ENCODE measurements around the gene CSNK1G1. TPM values are rescaled to one million over a fixed set of nuclear protein-coding genes. Genes with fewer than 3 reads are reported as not detected.
"Not testable (repeated sequence)": the region's sequence is repeated elsewhere in the genome, so short reads cannot be mapped to it uniquely, and the experiment has no call there.

CSNK1G1 gene
- total RNA-seq, 1 experiment from 2014 or later = 15.7 TPM

DNA sequence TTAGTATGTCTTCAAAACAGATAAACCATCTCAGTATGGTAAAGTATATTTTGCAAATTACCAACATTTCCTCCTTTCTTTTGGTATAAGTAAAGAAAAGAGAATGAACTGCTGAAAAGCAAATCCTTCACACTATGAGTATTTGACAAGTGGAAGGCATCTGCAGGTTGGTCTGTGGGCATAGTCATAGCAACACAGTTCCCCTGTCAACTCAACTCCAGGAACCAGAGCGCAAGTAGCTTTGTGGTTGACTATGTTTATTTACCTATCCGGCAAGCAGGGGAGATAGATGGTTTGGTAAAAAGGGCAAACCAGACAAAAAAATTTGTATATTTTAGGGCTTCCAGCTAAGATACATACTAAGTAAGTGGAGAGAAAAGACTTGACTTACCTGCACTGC, 104.9 kb downstream of the CSNK1G1 start:
- DNase-seq (ENCODE audit: low spot score) = no peak
- in situ Hi-C loops (cut with HindIII; ENCODE audit: low sequenced_read_pairs) = no loop called here

- in situ Hi-C loops (cut with HindIII; ENCODE audit: low sequenced_read_pairs) = no loop called here
- no peak for DNase-seq (ENCODE audit: low spot score)
Observed at GRCh38 chr15:64249883-64250575, 105.9 kb downstream of the CSNK1G1 start.

- in situ Hi-C loops (cut with HindIII; ENCODE audit: low sequenced_read_pairs) = no loop called here
- DNase-seq (ENCODE audit: low spot score) = no peak
Observed at GRCh38 chr15:64249406-64249805, 106.6 kb downstream of the CSNK1G1 start.

DNA sequence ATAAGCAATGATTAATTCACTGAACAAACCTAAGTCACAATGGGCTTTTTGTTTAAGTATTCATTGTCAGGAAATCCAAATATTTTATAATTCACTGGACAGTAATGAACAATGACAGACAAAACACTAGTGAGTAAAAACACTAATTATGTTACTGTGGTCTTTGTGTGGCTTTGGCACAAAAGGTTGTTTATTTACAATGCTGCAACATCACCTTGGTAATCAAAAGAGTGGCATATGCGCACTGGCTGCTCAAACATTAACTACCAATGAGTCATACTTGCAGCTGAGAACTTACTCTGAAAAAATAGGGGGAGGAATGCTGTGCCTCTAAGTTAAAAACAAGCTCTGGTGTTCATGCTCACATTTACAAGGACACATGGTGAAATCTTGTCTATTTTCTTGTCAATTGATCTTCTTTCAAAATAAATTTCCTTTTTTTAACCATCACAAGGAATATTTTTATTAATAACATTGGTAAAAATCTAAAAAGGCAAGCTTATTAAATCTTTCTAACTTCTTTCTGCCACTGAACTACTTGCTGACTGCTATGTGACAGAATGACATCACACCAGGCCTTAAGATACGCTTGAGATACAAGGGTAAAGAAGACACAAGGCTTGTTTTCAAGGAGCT, 107.9 kb downstream of the CSNK1G1 start:
- no peak for DNase-seq (ENCODE audit: low spot score)
- in situ Hi-C loops (cut with HindIII; ENCODE audit: low sequenced_read_pairs) = no loop called here

- no peak for DNase-seq (ENCODE audit: low spot score)
- in situ Hi-C loops (cut with HindIII; ENCODE audit: low sequenced_read_pairs) = no loop called here
Observed at GRCh38 chr15:64247535-64247905, 108.5 kb downstream of the CSNK1G1 start.

- in situ Hi-C loops (cut with HindIII; ENCODE audit: low sequenced_read_pairs) = no loop called here
- DNase-seq (ENCODE audit: low spot score) = no peak
Observed at GRCh38 chr15:64246364-64247189, 109.4 kb downstream of the CSNK1G1 start.

- no peak for DNase-seq (ENCODE audit: low spot score)
- in situ Hi-C loops (cut with HindIII; ENCODE audit: low sequenced_read_pairs) = no loop called here
Observed at GRCh38 chr15:64245405-64245804, 110.6 kb downstream of the CSNK1G1 start.

- in situ Hi-C loops (cut with HindIII; ENCODE audit: low sequenced_read_pairs) = no loop called here
- no peak for DNase-seq (ENCODE audit: low spot score)
Observed at GRCh38 chr15:64237677-64238076, 118.3 kb downstream of the CSNK1G1 start.

GRCh38 chr15:64236156-64236894, 119.6 kb downstream of the CSNK1G1 start:
- DNase-seq (ENCODE audit: low spot score) = no peak
- in situ Hi-C loops (cut with HindIII; ENCODE audit: low sequenced_read_pairs) = no loop called here

DNA sequence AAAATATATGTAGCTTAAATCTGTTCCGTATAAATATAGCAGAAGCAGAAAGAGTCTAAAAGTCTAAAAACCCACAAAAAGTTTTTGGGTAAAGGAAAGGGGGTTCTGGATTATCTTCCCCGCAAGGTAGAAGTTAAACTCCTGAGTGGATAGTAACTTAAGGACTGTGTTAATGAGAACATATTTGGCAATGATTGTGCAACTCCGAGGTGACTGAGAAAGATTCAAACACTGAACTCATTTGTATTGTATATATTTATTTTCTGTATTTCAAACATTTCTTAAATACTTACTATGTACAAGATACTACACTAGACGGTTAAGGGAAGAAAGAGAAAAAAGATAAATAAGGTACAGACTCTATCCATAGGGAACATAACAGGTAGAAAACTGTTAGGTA, 120.4 kb downstream of the CSNK1G1 start:
- no peak for DNase-seq (ENCODE audit: low spot score)
- in situ Hi-C loops (cut with HindIII; ENCODE audit: low sequenced_read_pairs) = no loop called here

DNA sequence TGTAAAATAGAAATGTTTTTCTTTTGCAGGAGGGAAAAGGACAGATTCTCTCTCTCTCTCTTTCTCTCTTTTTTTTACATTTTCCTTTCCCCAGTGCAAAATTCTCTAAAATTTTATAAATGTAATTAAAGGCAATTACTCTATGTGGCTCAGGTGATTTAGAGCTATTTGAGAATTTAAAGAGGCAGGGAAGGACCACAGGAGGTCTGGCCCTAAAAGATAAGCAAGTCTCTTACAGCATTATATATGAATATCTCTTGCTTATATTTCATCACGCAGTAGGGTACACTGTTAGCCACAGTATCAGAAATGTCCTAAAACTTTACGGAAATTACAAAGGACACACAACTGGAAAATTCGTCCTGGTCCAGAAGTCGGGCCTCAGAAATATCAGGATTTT, 122.7 kb downstream of the CSNK1G1 start:
- no peak for DNase-seq (ENCODE audit: low spot score)
- in situ Hi-C loops (cut with HindIII; ENCODE audit: low sequenced_read_pairs) = no loop called here

- in situ Hi-C loops (cut with HindIII; ENCODE audit: low sequenced_read_pairs) = no loop called here
- no peak for DNase-seq (ENCODE audit: low spot score)
Observed at GRCh38 chr15:64232400-64232799, 123.6 kb downstream of the CSNK1G1 start.

DNA sequence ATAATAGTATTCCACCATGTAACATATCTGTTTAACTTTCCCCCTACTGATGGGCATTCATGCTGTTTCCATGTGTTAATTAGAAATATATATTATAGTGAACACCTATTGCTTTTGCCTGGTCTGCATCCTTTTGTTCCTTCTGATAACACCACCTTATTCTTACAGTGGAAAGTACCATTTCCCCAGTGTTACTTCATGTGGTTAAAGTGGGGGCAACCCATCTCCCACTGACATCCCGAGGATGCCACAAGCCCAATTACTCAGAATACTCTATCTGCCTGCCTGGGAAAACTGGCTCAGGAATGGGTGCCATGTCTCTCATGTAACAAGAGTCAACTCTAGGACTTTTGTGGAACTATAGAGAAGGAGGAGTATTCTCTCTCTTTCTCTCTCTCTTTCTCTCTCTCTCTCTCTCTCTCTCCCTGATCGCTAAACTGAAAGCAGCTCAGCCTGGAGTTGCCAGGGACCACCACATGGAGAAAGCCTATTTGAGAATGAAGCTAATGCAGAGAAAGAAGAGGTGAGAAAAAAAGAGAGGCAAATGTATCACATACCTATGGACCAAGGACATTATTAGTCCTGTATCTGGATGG, 126.7 kb downstream of the CSNK1G1 start:
- in situ Hi-C loops (cut with HindIII; ENCODE audit: low sequenced_read_pairs) = no loop called here
- DNase-seq (ENCODE audit: low spot score) = no peak

GRCh38 chr15:64225804-64226203, 130.2 kb downstream of the CSNK1G1 start:
- in situ Hi-C loops (cut with HindIII; ENCODE audit: low sequenced_read_pairs) = no loop called here
- no peak for DNase-seq (ENCODE audit: low spot score)

- in situ Hi-C loops (cut with HindIII; ENCODE audit: low sequenced_read_pairs) = no loop called here
- peak; percentile 35 for DNase-seq (ENCODE audit: low spot score)
Observed at GRCh38 chr15:64224511-64224910, 131.5 kb downstream of the CSNK1G1 start.

GRCh38 chr15:64223882-64224281, 132.1 kb downstream of the CSNK1G1 start:
- no peak for DNase-seq (ENCODE audit: low spot score)
- in situ Hi-C loops (cut with HindIII; ENCODE audit: low sequenced_read_pairs) = no loop called here

DNA sequence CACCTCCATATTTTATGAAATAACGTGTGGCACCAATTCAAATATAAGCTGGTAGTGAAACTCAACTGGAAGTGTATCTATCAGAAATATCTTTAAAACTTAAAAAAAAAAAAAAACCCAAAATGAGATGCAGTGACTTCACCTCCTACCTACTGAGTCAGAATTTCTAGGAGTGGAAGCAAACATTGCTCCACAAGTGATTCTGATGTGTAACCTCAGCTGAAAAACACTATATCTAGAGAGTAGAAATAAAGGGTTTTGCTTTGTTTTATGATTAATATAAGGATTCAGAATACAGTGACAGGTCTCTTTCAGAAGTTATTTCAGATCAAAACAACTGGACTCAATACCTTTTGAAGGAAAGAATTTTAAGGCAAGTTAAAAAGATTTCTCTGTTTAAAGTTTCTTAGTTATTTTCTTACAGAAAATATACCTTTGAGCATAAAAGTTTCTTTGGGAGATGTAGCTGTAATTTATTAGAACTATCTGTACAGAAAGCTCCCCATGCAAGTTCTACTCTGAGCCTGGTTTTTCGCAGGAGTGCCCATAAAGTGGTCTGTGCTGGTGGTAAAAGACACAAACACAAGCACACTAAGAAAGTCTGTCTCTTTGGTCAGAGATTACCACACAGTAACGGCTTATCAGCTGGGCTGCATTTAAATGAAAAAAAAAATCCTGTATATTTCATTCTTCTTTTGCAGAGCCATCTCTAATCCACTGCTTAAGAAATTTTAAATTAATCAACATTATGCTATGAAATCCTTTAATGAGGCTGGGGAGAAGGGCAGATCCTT, 133.2 kb downstream of the CSNK1G1 start:
- in situ Hi-C loops (cut with HindIII; ENCODE audit: low sequenced_read_pairs) = no loop called here
- DNase-seq (ENCODE audit: low spot score) = no peak

- in situ Hi-C loops (cut with HindIII; ENCODE audit: low sequenced_read_pairs); DNase-seq (ENCODE audit: low spot score): not testable (repeated sequence)
Observed at GRCh38 chr15:64221911-64222310, 134.1 kb downstream of the CSNK1G1 start.

GRCh38 chr15:64217429-64217750, 138.6 kb downstream of the CSNK1G1 start:
- in situ Hi-C loops (cut with HindIII; ENCODE audit: low sequenced_read_pairs); DNase-seq (ENCODE audit: low spot score): not testable (repeated sequence)
